ENCODE data around the gene B2M. TPM values are rescaled to one million over a fixed set of nuclear protein-coding genes. Genes with fewer than 3 reads are reported as not detected.

B2M gene
- total and polyA plus RNA-seq, 2 of the 13 experiments (the other 11 are each of a cell fraction or from before 2014, with no cell fraction given) = 784 to 857 TPM

DNA sequence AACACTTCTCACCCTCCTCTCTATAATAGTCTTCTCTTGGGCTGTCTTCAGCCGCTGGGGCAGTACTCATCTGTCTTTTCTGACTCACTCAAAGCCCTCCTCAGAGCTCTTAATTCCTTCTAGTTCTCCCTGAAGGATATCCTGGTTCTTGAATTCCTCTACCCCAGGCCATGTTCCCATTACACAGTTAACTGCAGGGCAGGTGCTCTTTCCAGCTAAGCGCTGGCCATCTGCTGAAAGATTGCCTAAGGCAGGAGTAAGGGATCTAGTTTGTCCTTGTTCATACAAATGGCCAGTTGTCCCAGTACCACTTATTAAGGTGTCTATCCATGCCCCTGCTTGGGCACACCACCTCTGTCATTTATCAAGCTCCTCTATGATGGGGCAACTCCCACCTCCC is 37.7 kb upstream of the B2M start:
- H3K9ac ChIP-seq (ENCODE audit: insufficient read depth, low read depth, low read length) = no peak overlapping the region
- 87% methylated on average over 2 of the region's 2 CpGs for WGBS (ENCODE audit: low lambda C conversion rate)
- no peak overlapping the region for H3K4me3 ChIP-seq (replicated peaks in 1 of 3; ENCODE audit: insufficient read depth in 1 of 3, low read depth in 2 of 3, low read length in 3 of 3)
- H3K27ac ChIP-seq (ENCODE audit: extremely low read length, insufficient read depth, low read length) = no peak overlapping the region
- peaks cover 24% of the 10 kb centered on the region for H3K4me1 ChIP-seq (ENCODE audit: insufficient read depth, low read length)
- H3K4me2 ChIP-seq (ENCODE audit: low read depth, low read length) = no peak overlapping the region
- ChIA-PET CTCF (ENCODE audit: low intra/inter-chr PET ratio, low total read pairs) (no interaction called here), POLR2A (interaction anchor here (2.1 kb wide), 1 partner anchor 10 kb away, joined by 7 read pairs; the partner anchor contains the start of gene SPG11)
- no peaks in the 10 kb centered on the region for H3K79me2 ChIP-seq (ENCODE audit: insufficient read depth, low read length)
- in situ Hi-C loops (cut with HindIII; ENCODE audit: extremely low pct_ligation_motif_present, low pct_unique_long_range_greater_than_20kb) (no loop called here), intact Hi-C loops (cut with micrococcal nuclease; ENCODE audit: unreplicated experiment) (no loop called here)
- H2AFZ ChIP-seq (ENCODE audit: low read length) = no peak overlapping the region
- FAIRE-seq = no peak
- no peaks in the 10 kb centered on the region for H4K20me1 ChIP-seq (ENCODE audit: insufficient read depth, low read length)
- no TSS peak for BruUV-seq (replicated peaks)
- H3K27me3 ChIP-seq (ENCODE audit: control insufficient read depth in 1 of 2, insufficient read depth in 2 of 2, low read length in 2 of 2) = peaks cover 4 to 5% of the 10 kb centered on the region in 2 experiments; a peak in 3 of 5 replicates
- DNase-seq (ENCODE audit: low spot score) = no peak
- no peaks in the 10 kb centered on the region for H3K36me3 ChIP-seq (replicated peaks in 1 of 2; ENCODE audit: control insufficient read depth in 1 of 2, insufficient read depth in 2 of 2, low read length in 2 of 2)
- ATAC-seq = no peak
- no peaks in the 10 kb centered on the region for H3K9me3 ChIP-seq (ENCODE audit: low read length)
- no peak for TF ChIP-seq SMC3 (IDR thresholded peaks at IDR 0.05; ENCODE audit: low read length)
- TF ChIP-seq ZNF564 (CRISPR knock-in tag; IDR thresholded peaks at IDR 0.05) = no peak
- TF ChIP-seq TCF12 (IDR thresholded peaks at IDR 0.05) = no peak
- TF ChIP-seq TCF12 (CRISPR knock-in tag; IDR thresholded peaks at IDR 0.05) = no peak
- TF ChIP-seq, protein P1, sequence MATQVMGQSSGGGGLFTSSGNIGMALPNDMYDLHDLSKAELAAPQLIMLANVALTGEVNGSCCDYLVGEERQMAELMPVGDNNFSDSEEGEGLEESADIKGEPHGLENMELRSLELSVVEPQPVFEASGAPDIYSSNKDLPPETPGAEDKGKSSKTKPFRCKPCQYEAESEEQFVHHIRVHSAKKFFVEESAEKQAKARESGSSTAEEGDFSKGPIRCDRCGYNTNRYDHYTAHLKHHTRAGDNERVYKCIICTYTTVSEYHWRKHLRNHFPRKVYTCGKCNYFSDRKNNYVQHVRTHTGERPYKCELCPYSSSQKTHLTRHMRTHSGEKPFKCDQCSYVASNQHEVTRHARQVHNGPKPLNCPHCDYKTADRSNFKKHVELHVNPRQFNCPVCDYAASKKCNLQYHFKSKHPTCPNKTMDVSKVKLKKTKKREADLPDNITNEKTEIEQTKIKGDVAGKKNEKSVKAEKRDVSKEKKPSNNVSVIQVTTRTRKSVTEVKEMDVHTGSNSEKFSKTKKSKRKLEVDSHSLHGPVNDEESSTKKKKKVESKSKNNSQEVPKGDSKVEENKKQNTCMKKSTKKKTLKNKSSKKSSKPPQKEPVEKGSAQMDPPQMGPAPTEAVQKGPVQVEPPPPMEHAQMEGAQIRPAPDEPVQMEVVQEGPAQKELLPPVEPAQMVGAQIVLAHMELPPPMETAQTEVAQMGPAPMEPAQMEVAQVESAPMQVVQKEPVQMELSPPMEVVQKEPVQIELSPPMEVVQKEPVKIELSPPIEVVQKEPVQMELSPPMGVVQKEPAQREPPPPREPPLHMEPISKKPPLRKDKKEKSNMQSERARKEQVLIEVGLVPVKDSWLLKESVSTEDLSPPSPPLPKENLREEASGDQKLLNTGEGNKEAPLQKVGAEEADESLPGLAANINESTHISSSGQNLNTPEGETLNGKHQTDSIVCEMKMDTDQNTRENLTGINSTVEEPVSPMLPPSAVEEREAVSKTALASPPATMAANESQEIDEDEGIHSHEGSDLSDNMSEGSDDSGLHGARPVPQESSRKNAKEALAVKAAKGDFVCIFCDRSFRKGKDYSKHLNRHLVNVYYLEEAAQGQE (IDR thresholded peaks at IDR 0.05; ENCODE audit: borderline replicate concordance in 1 of 2, low read depth in 1 of 2, low read length in 2 of 2) = no peak
- no peak for TF ChIP-seq PHF5A (CRISPR knock-in tag; IDR thresholded peaks at IDR 0.05; ENCODE audit: low read depth, unreplicated experiment)
- TF ChIP-seq, protein P2, sequence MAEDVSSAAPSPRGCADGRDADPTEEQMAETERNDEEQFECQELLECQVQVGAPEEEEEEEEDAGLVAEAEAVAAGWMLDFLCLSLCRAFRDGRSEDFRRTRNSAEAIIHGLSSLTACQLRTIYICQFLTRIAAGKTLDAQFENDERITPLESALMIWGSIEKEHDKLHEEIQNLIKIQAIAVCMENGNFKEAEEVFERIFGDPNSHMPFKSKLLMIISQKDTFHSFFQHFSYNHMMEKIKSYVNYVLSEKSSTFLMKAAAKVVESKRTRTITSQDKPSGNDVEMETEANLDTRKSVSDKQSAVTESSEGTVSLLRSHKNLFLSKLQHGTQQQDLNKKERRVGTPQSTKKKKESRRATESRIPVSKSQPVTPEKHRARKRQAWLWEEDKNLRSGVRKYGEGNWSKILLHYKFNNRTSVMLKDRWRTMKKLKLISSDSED (CRISPR knock-in tag; IDR thresholded peaks at IDR 0.05) = no peak
- no peak for TF ChIP-seq ZNF230 (CRISPR knock-in tag; IDR thresholded peaks at IDR 0.05)
- no peak for TF ChIP-seq ELF4 (CRISPR knock-in tag; IDR thresholded peaks at IDR 0.05; ENCODE audit: borderline replicate concordance)
- TF ChIP-seq, protein P3, sequence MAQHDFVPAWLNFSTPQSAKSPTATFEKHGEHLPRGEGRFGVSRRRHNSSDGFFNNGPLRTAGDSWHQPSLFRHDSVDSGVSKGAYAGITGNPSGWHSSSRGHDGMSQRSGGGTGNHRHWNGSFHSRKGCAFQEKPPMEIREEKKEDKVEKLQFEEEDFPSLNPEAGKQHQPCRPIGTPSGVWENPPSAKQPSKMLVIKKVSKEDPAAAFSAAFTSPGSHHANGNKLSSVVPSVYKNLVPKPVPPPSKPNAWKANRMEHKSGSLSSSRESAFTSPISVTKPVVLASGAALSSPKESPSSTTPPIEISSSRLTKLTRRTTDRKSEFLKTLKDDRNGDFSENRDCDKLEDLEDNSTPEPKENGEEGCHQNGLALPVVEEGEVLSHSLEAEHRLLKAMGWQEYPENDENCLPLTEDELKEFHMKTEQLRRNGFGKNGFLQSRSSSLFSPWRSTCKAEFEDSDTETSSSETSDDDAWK (CRISPR knock-in tag; IDR thresholded peaks at IDR 0.05) = no peak
- TF ChIP-seq ARID4A (CRISPR knock-in tag; IDR thresholded peaks at IDR 0.05; ENCODE audit: borderline replicate concordance) = no peak
- TF ChIP-seq KLF15 (CRISPR knock-in tag; IDR thresholded peaks at IDR 0.05; ENCODE audit: borderline replicate concordance) = no peak
- TF ChIP-seq DNMT3B (CRISPR knock-in tag; conservative IDR thresholded peaks at IDR 0.05) = no peak
- no peak for TF ChIP-seq SIN3A (IDR thresholded peaks at IDR 0.05; ENCODE audit: borderline replicate concordance, low read depth, low read length)
- no peak for TF ChIP-seq ATM (IDR thresholded peaks at IDR 0.05; ENCODE audit: borderline replicate concordance)
